MM.1S (cell line): ENCODE results near the gene POLG.

ENCODE experiments used
- DNase-seq: peaks from one replicate; pipeline ENCODE4 v3.0.0-alpha.2; 2015
- H2AFZ ChIP-seq: fragments of 300-600 bp; sonication (generic); 2 replicates; pipeline ENCODE4 v1.6.0; 2016; ENCODE audit warnings: antibody characterized with exemption, low read length
- H3F3A ChIP-seq: fragments of 300-600 bp; sonication (generic); 2 replicates; pipeline ENCODE4 v1.6.1; 2016; ENCODE audit warnings: mild to moderate bottlenecking, antibody characterized with exemption, low read length, moderate library complexity, mixed read lengths; ENCODE audit not compliant: insufficient read depth
- H3K27ac ChIP-seq: fragments of 300-600 bp; sonication (generic); 2 replicates; pipeline ENCODE4 v1.5.1; 2016; ENCODE audit warnings: mild to moderate bottlenecking, low read length
- H3K27me3 ChIP-seq: fragments of 300-600 bp; sonication (generic); replicated peaks from 2 replicates; pipeline ENCODE4 v1.6.0; 2016; ENCODE audit warnings: low read length; ENCODE audit not compliant: insufficient read depth
- H3K36me3 ChIP-seq: fragments of 300-600 bp; sonication (generic); replicated peaks from 2 replicates; pipeline ENCODE4 v1.6.1; 2016; ENCODE audit warnings: mild to moderate bottlenecking, low read length, mixed read lengths; ENCODE audit not compliant: insufficient read depth
- H3K4me1 ChIP-seq: fragments of 300-600 bp; sonication (generic); 2 replicates; pipeline ENCODE4 v1.6.1; 2016; ENCODE audit warnings: low read length, mixed read lengths
- H3K4me2 ChIP-seq: fragments of 300-600 bp; sonication (generic); 2 replicates; pipeline ENCODE4 v1.6.0; 2016; ENCODE audit warnings: low read depth, low read length
- H3K4me3 ChIP-seq: fragments of 300-600 bp; sonication (generic); 2 replicates; pipeline ENCODE4 v1.5.1; 2016; ENCODE audit warnings: low read length, mixed read lengths
- H3K79me2 ChIP-seq: fragments of 300-600 bp; sonication (generic); 2 replicates; pipeline ENCODE4 v1.6.1; 2016; ENCODE audit warnings: mixed run types, low read length, mixed read lengths
- H3K9ac ChIP-seq: fragments of 300-600 bp; sonication (generic); 2 replicates; pipeline ENCODE4 v1.6.1; 2016; ENCODE audit warnings: low read length, mixed read lengths
- H3K9me2 ChIP-seq: fragments of 300-600 bp; sonication (generic); replicated peaks from 2 replicates; pipeline ENCODE4 v1.6.1; 2016; ENCODE audit warnings: mild to moderate bottlenecking, low read length, mixed read lengths; ENCODE audit not compliant: insufficient read depth
- H3K9me3 ChIP-seq: fragments of 300-600 bp; sonication (generic); replicated peaks from 2 replicates; pipeline ENCODE4 v1.6.1; 2016; ENCODE audit warnings: mild to moderate bottlenecking, low read length, mixed read lengths; ENCODE audit not compliant: insufficient read depth
- H4K20me1 ChIP-seq: fragments of 300-600 bp; sonication (generic); 2 replicates; pipeline ENCODE4 v1.6.1; 2016; ENCODE audit warnings: mild to moderate bottlenecking, low read length, moderate library complexity, mixed read lengths; ENCODE audit not compliant: insufficient read depth
- CTCF ChIP-seq: fragments of 300-600 bp; sonication (generic); IDR thresholded peaks from 2 replicates; pipeline ENCODE4 v1.5.1; 2016; ENCODE audit warnings: antibody characterized with exemption, low read length, mixed read lengths
- EZH2 ChIP-seq: fragments of 300-600 bp; sonication (generic); optimal IDR thresholded peaks from 2 replicates; pipeline ENCODE3; 2017; ENCODE audit warnings: low read depth, mild to moderate bottlenecking, antibody characterized with exemption, low read length, mixed read lengths
- EZH2phosphoT487 ChIP-seq: fragments of 300-600 bp; sonication (generic); IDR thresholded peaks from 2 replicates; pipeline ENCODE4 v1.6.1; 2018; ENCODE audit warnings: antibody characterized with exemption, low read length

The POLG gene

DNA sequence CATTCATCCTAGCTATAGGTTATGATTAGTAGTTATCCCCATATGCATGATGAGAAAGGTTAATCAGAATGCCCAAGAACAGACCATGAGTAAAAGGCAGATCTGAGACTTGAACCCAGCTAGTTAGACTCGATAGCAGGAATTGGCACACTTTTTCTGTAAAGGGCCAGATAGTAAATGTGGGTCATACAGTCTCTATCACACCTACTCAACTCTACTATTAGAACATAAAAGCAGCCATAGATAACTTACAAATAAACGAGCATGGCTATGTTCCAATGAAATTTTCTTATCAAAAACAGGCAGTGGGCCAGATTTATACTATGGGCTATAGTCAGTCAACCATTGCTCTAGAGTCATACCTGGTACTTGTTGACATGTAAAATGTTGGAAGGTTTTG lies 24.6 kb downstream of the POLG start:
- DNase-seq: no peak
- Histone ChIP-seq H3K4me2 (no peak overlapping the region), H3K79me2 (no peaks in the 10 kb centered on the region), H3K27ac (no peak overlapping the region), H3K36me3 (peaks cover 16% of the 10 kb centered on the region; the same call in 1 of the 2 replicates), H2AFZ (no peak overlapping the region), H3F3A (0 out of 2 replicates have a peak, but pooled peaks cover 11% of the 10 kb centered on the region), H4K20me1 (no peaks in the 10 kb centered on the region; the same call in 1 of the 2 replicates), H3K4me3 (no peak overlapping the region), H3K9ac (no peak overlapping the region), H3K9me3 (no peaks in the 10 kb centered on the region), H3K9me2 (no peaks in the 10 kb centered on the region), H3K4me1 (no peaks in the 10 kb centered on the region), H3K27me3 (no peaks in the 10 kb centered on the region)
- TF ChIP-seq EZH2phosphoT487 (no peak), EZH2 (no peak), CTCF (no peak)

- H3K9ac ChIP-seq: no peak overlapping the region
- H3K27ac ChIP-seq: no peak overlapping the region
- H3K9me3 ChIP-seq: no peaks in the 10 kb centered on the region
- H3K9me2 ChIP-seq: no peaks in the 10 kb centered on the region
- no peaks in the 10 kb centered on the region for H3K79me2 ChIP-seq
- H2AFZ ChIP-seq: no peak overlapping the region
- peaks cover 16% of the 10 kb centered on the region; the same call in 1 of the 2 replicates for H3K36me3 ChIP-seq
- H3K4me2 ChIP-seq: no peak overlapping the region
- no peaks in the 10 kb centered on the region; the same call in 1 of the 2 replicates for H4K20me1 ChIP-seq
- DNase-seq: no peak
- H3K27me3 ChIP-seq: no peaks in the 10 kb centered on the region
- TF ChIP-seq EZH2: no peak
- no peak for TF ChIP-seq CTCF
- no peak for TF ChIP-seq EZH2phosphoT487
- no peaks in the 10 kb centered on the region for H3K4me1 ChIP-seq
- H3F3A ChIP-seq: 0 out of 2 replicates have a peak, but pooled peaks cover 6% of the 10 kb centered on the region
- H3K4me3 ChIP-seq: no peak overlapping the region
These were observed 26.4 kb downstream of the POLG start for GRCh38 chr15:89308236-89308635.

- TF ChIP-seq EZH2: no peak
- no peak for TF ChIP-seq CTCF
- no peak for TF ChIP-seq EZH2phosphoT487
- Histone ChIP-seq H3K4me1 (no peaks in the 10 kb centered on the region), H3K4me2 (no peak overlapping the region), H3K9me2 (no peaks in the 10 kb centered on the region), H3K79me2 (no peaks in the 10 kb centered on the region), H3K27ac (no peak overlapping the region), H2AFZ (no peak overlapping the region), H3F3A (0 out of 2 replicates have a peak, but pooled peaks cover 6% of the 10 kb centered on the region), H3K9me3 (no peaks in the 10 kb centered on the region), H3K27me3 (no peaks in the 10 kb centered on the region), H3K9ac (no peak overlapping the region), H3K36me3 (peaks cover 16% of the 10 kb centered on the region; the same call in 1 of the 2 replicates), H4K20me1 (no peaks in the 10 kb centered on the region; the same call in 1 of the 2 replicates), H3K4me3 (no peak overlapping the region)
- no peak for DNase-seq
These were observed 26.8 kb downstream of the POLG start for GRCh38 chr15:89307791-89308190.
